GM23338 (cell line): ENCODE data around the gene DDA1. TPM values are rescaled to one million over a fixed set of nuclear protein-coding genes. Genes with fewer than 3 reads are reported as not detected.
A peak's percentile ranks its signal among the peaks of the same experiment; 100 is the strongest.

ENCODE experiments used
- ATAC-seq: fragments of 200-7000 bp; cut with Tn5 transposase; 3 replicates; pipeline ENCODE4 v1.9.1; 2020
- DNase-seq: peaks from one replicate; pipeline ENCODE4 v3.0.0-alpha.2; 2015; ENCODE audit warnings: low spot score
- H2AFZ ChIP-seq: fragments of 200-600 bp; sonication (generic); 2 replicates; pipeline ENCODE4 v1.8.0; 2016; ENCODE audit warnings: antibody characterized with exemption, mild to moderate bottlenecking, moderate library complexity
- H3F3A ChIP-seq: fragments of 200-600 bp; sonication (generic); replicated peaks from 2 replicates; pipeline ENCODE4 v1.8.0; 2017; ENCODE audit warnings: antibody characterized with exemption, mixed run types, low read depth
- H3K27ac ChIP-seq: fragments of 200-600 bp; sonication (generic); 2 replicates; pipeline ENCODE4 v1.6.1; 2016; ENCODE audit warnings: low read depth
- H3K27me3 ChIP-seq: fragments of 200-600 bp; sonication (generic); 2 replicates; pipeline ENCODE4 v1.8.0; 2016; ENCODE audit warnings: mild to moderate bottlenecking, mixed run types, moderate library complexity; ENCODE audit not compliant: insufficient read depth
- H3K36me3 ChIP-seq: fragments of 200-600 bp; sonication (generic); 2 replicates; pipeline ENCODE4 v1.8.0; 2016; ENCODE audit warnings: mild to moderate bottlenecking; ENCODE audit not compliant: insufficient read depth
- H3K4me1 ChIP-seq: fragments of 200-600 bp; sonication (generic); 2 replicates; pipeline ENCODE4 v1.8.0; 2016; ENCODE audit warnings: mild to moderate bottlenecking, moderate library complexity; ENCODE audit not compliant: insufficient read depth
- H3K4me2 ChIP-seq: fragments of 200-600 bp; sonication (generic); 2 replicates; pipeline ENCODE4 v1.7.1; 2017; ENCODE audit warnings: mixed run types
- H3K4me3 ChIP-seq: fragments of 200-600 bp; sonication (generic); 2 replicates; pipeline ENCODE4 v1.6.1; 2016; ENCODE audit warnings: mixed run types
- H3K79me2 ChIP-seq: fragments of 200-600 bp; sonication (generic); replicated peaks from 2 replicates; pipeline ENCODE4 v1.8.0; 2017; ENCODE audit warnings: mild to moderate bottlenecking; ENCODE audit not compliant: insufficient read depth
- H3K9me2 ChIP-seq: fragments of 200-600 bp; sonication (generic); 2 replicates; pipeline ENCODE4 v1.8.0; 2017; ENCODE audit not compliant: insufficient read depth
- H4K20me1 ChIP-seq: fragments of 200-600 bp; sonication (generic); replicated peaks from 2 replicates; pipeline ENCODE4 v1.8.0; 2017; ENCODE audit warnings: mild to moderate bottlenecking; ENCODE audit not compliant: insufficient read depth
- H3K27ac Mint-ChIP-seq: 2 replicates; pipeline ENCODE4 v1.8.0; 2020; ENCODE audit warnings: inconsistent platforms, mild to moderate bottlenecking, moderate library complexity, mixed read lengths
- H3K27me3 Mint-ChIP-seq: 3 replicates; pipeline ENCODE4 v1.8.0; 2022; ENCODE audit warnings: low read depth, mild to moderate bottlenecking, moderate library complexity, mixed read lengths, inconsistent platforms; ENCODE audit not compliant: insufficient read depth, poor library complexity
- H3K36me3 Mint-ChIP-seq: 3 replicates; pipeline ENCODE4 v1.8.0; 2021; ENCODE audit warnings: low read depth, mild to moderate bottlenecking, inconsistent platforms, moderate library complexity, mixed read lengths
- H3K4me1 Mint-ChIP-seq: 3 replicates; pipeline ENCODE4 v1.8.0; 2020; ENCODE audit warnings: mild to moderate bottlenecking, inconsistent platforms, mixed read lengths
- H3K4me3 Mint-ChIP-seq: 3 replicates; pipeline ENCODE4 v1.8.0; 2021; ENCODE audit warnings: moderate library complexity, mild to moderate bottlenecking, inconsistent platforms, mixed read lengths
- H3K9me3 Mint-ChIP-seq: 3 replicates; pipeline ENCODE4 v1.8.0; 2020; ENCODE audit warnings: moderate library complexity, mild to moderate bottlenecking, inconsistent platforms, mixed read lengths
- CREB1 ChIP-seq: fragments of 250-450 bp; sonication (Bioruptor Pico); IDR thresholded peaks from 2 replicates; pipeline ENCODE4 v1.5.0; 2020; ENCODE audit warnings: low read depth, mild to moderate bottlenecking, moderate library complexity
- CTCF ChIP-seq, 2 experiments: fragments of 200-600 bp in 1 of 2; sonication (generic) in 1 of 2; conservative IDR thresholded peaks; 2 replicates each; pipeline versions ENCODE4 v1.5.1 to v1.6.1; 2016 to 2017; ENCODE audit warnings: antibody characterized with exemption in 2 of 2, low read depth in 2 of 2, mild to moderate bottlenecking in 2 of 2, moderate library complexity in 1 of 2
- ETS1 ChIP-seq: IDR thresholded peaks from 2 replicates; pipeline ENCODE4 v1.6.1; 2016; ENCODE audit warnings: antibody characterized with exemption
- EZH2 ChIP-seq: fragments of 200-600 bp; sonication (generic); IDR thresholded peaks from one replicate; pipeline ENCODE4 v1.8.0; 2017; ENCODE audit warnings: antibody characterized with exemption, mild to moderate bottlenecking, low read depth; ENCODE audit not compliant: unreplicated experiment
- EZH2phosphoT487 ChIP-seq: fragments of 200-600 bp; sonication (generic); IDR thresholded peaks from one replicate; pipeline ENCODE4 v1.8.1; 2018; ENCODE audit warnings: antibody characterized with exemption; ENCODE audit not compliant: unreplicated experiment
- NANOG ChIP-seq: IDR thresholded peaks from 2 replicates; pipeline ENCODE4 v1.6.1; 2016; ENCODE audit warnings: antibody characterized with exemption, borderline replicate concordance
- POLR2AphosphoS5 ChIP-seq: IDR thresholded peaks from 2 replicates; pipeline ENCODE4 v1.6.1; 2016; ENCODE audit warnings: antibody characterized with exemption, low read depth
- REST ChIP-seq: IDR thresholded peaks from one replicate; pipeline ENCODE4 v1.6.1; 2018; ENCODE audit warnings: antibody characterized with exemption; ENCODE audit not compliant: unreplicated experiment
- ZNF114 ChIP-seq: fragments of 250-450 bp; sonication (Bioruptor Pico); IDR thresholded peaks from 2 replicates; pipeline ENCODE4 v1.5.0; 2020; ENCODE audit warnings: mild to moderate bottlenecking, moderate library complexity
- ZNF331 ChIP-seq: fragments of 250-450 bp; sonication (Bioruptor Pico); IDR thresholded peaks from 2 replicates; pipeline ENCODE4 v1.5.0; 2020; ENCODE audit warnings: low read depth, mild to moderate bottlenecking, moderate library complexity
- polyA plus RNA-seq: library from polyadenylated mRNA; unstranded; fragments of >200 nt; fragmentation: Nextera tagmentation; extraction: Ambion mirVana; gene quantifications from 2 replicates; pipeline ENCODE4 v1.2.1, GENCODE V29; 2016
- total RNA-seq: library from RNA; depleted of rRNA; stranded (reverse); fragments of >200 nt; shearing (Covaris generic); gene quantifications from 2 replicates; pipeline ENCODE4 v1.2.3, GENCODE V29; 2014

DDA1 gene
- total and polyA plus RNA-seq, 2 experiments from 2014 or later, result 34.6 to 107 TPM

- H3K9me2 ChIP-seq, result no peaks in the 10 kb centered on the region
- Mint-ChIP-seq H3K4me1 (peaks cover 6% of the 10 kb centered on the region), H3K27ac (no peak overlapping the region; the same call in 1 of the 2 replicates), H3K9me3 (peaks cover 8% of the 10 kb centered on the region; the same call in 2 of the 3 replicates), H3K27me3 (peaks cover 20% of the 10 kb centered on the region), H3K36me3 (peaks cover 27% of the 10 kb centered on the region), H3K4me3 (peak overlapping the region; percentile 82)
- ATAC-seq (no peak), DNase-seq (no peak)
- H4K20me1 ChIP-seq, result no peaks in the 10 kb centered on the region; the same call in 1 of the 2 replicates
- peak overlapping the region; percentile 61 for H3K4me3 ChIP-seq
- no peaks in the 10 kb centered on the region for H3K27me3 ChIP-seq
- no peak overlapping the region for H2AFZ ChIP-seq
- peak overlapping the region; percentile 83; the same call in 1 of the 2 replicates for H3K4me2 ChIP-seq
- peaks cover 22% of the 10 kb centered on the region for H3F3A ChIP-seq
- peaks cover 11% of the 10 kb centered on the region for H3K4me1 ChIP-seq
- H3K27ac ChIP-seq, result peak overlapping the region; percentile 84; the same call in 1 of the 2 replicates
- peaks cover 15% of the 10 kb centered on the region for H3K79me2 ChIP-seq
- H3K36me3 ChIP-seq, result no peaks in the 10 kb centered on the region; the same call in 1 of the 2 replicates
- no peak for TF ChIP-seq CTCF (conservative IDR thresholded peaks at IDR 0.05; ENCODE audit: low read depth in 2 of 2)
- TF ChIP-seq NANOG, result no peak
- no peak for TF ChIP-seq ETS1
- TF ChIP-seq REST, result no peak
- no peak for TF ChIP-seq EZH2phosphoT487
- TF ChIP-seq CREB1 (CRISPR knock-in tag), result no peak
- TF ChIP-seq ZNF114 (CRISPR knock-in tag), result no peak
- no peak for TF ChIP-seq EZH2
- no peak for TF ChIP-seq POLR2AphosphoS5
- no peak for TF ChIP-seq ZNF331 (CRISPR knock-in tag)
Observed at GRCh38 chr19:17293605-17294004, 15.8 kb upstream of the DDA1 start.
